Stomach (tissue), 4 donors: ENCODE data around the gene PRAMEF14.
"Not testable (repeated sequence)": the region's sequence is repeated elsewhere in the genome, so short reads cannot be mapped to it uniquely, and the experiment has no call there.

Source experiments
- POLR2A ChIP-seq, 4 donors: fragments of 450-650 bp; IDR thresholded peaks; one replicate each; pipeline ENCODE4 v1.6.1; 2016; ENCODE audit warnings: antibody characterized with exemption in 4 of 4, control low read depth in 2 of 4, mild to moderate bottlenecking in 1 of 4, moderate library complexity in 1 of 4
- TF ChIP-seq, protein P1 (sequence below), 7 experiments: fragments of 450-650 bp in 4 of 7; fragments of 200-600 bp in 3 of 7; sonication (generic) in 3 of 7; IDR thresholded peaks; one replicate each; pipeline ENCODE4 v1.5.1; 2016 to 2019; ENCODE audit warnings: antibody characterized with exemption in 7 of 7, control low read depth in 2 of 7, mild to moderate bottlenecking in 1 of 7

GRCh38 chr1:13297216-13297931 lies 49.6 kb downstream of the PRAMEF14 start:
- TF ChIP-seq, protein P1, sequence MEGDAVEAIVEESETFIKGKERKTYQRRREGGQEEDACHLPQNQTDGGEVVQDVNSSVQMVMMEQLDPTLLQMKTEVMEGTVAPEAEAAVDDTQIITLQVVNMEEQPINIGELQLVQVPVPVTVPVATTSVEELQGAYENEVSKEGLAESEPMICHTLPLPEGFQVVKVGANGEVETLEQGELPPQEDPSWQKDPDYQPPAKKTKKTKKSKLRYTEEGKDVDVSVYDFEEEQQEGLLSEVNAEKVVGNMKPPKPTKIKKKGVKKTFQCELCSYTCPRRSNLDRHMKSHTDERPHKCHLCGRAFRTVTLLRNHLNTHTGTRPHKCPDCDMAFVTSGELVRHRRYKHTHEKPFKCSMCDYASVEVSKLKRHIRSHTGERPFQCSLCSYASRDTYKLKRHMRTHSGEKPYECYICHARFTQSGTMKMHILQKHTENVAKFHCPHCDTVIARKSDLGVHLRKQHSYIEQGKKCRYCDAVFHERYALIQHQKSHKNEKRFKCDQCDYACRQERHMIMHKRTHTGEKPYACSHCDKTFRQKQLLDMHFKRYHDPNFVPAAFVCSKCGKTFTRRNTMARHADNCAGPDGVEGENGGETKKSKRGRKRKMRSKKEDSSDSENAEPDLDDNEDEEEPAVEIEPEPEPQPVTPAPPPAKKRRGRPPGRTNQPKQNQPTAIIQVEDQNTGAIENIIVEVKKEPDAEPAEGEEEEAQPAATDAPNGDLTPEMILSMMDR (IDR thresholded peaks at IDR 0.05) = not testable (repeated sequence)
- not testable (repeated sequence) for TF ChIP-seq POLR2A (IDR thresholded peaks at IDR 0.05)
